ENCODE measurements around the gene EIF4E3.

EIF4E3 gene

GRCh38 chr3:71723452-71724170 is 1.6 kb downstream of the EIF4E3 start:
- no peak for DNase-seq (ENCODE audit: low read depth)

GRCh38 chr3:71722693-71723092 is 2.5 kb downstream of the EIF4E3 start:
- no peak for DNase-seq (ENCODE audit: low read depth)

GRCh38 chr3:71721651-71722157 is 3.5 kb downstream of the EIF4E3 start:
- DNase-seq (ENCODE audit: low read depth) = no peak

- DNase-seq (ENCODE audit: low read depth) = no peak
Measured at GRCh38 chr3:71721002-71721401, 4.2 kb downstream of the EIF4E3 start.

- no peak for DNase-seq (ENCODE audit: low read depth)
Measured at GRCh38 chr3:71718072-71718471, 7.1 kb downstream of the EIF4E3 start.

GRCh38 chr3:71714595-71714994 is 10.6 kb downstream of the EIF4E3 start:
- DNase-seq (ENCODE audit: low read depth) = no peak

- no peak for DNase-seq (ENCODE audit: low read depth)
Measured at GRCh38 chr3:71713041-71713440, 12.2 kb downstream of the EIF4E3 start.

GRCh38 chr3:71710906-71711494 is 14.2 kb downstream of the EIF4E3 start:
- no peak for DNase-seq (ENCODE audit: low read depth)

- no peak for DNase-seq (ENCODE audit: low read depth)
Measured at GRCh38 chr3:71709908-71710511, 15.2 kb downstream of the EIF4E3 start.

GRCh38 chr3:71708476-71709105 is 16.6 kb downstream of the EIF4E3 start:
- DNase-seq (ENCODE audit: low read depth) = no peak

GRCh38 chr3:71707595-71707994 is 17.6 kb downstream of the EIF4E3 start:
- no peak for DNase-seq (ENCODE audit: low read depth)

GRCh38 chr3:71705681-71706080 is 19.5 kb downstream of the EIF4E3 start:
- no peak for DNase-seq (ENCODE audit: low read depth)

GRCh38 chr3:71704915-71705314 is 20.3 kb downstream of the EIF4E3 start:
- no peak for DNase-seq (ENCODE audit: low read depth)

- no peak for DNase-seq (ENCODE audit: low read depth)
Measured at GRCh38 chr3:71703797-71704196, 21.4 kb downstream of the EIF4E3 start.

GRCh38 chr3:71702131-71703024 is 22.8 kb downstream of the EIF4E3 start:
- no peak for DNase-seq (ENCODE audit: low read depth)

- DNase-seq (ENCODE audit: low read depth) = no peak
Measured at GRCh38 chr3:71701251-71701762, 23.9 kb downstream of the EIF4E3 start.

GRCh38 chr3:71695000-71695482 is 30.2 kb downstream of the EIF4E3 start:
- DNase-seq (ENCODE audit: low read depth) = no peak

GRCh38 chr3:71694358-71694999 is 30.7 kb downstream of the EIF4E3 start:
- no peak for DNase-seq (ENCODE audit: low read depth)

GRCh38 chr3:71693641-71694040 is 31.6 kb downstream of the EIF4E3 start:
- no peak for DNase-seq (ENCODE audit: low read depth)

- no peak for DNase-seq (ENCODE audit: low read depth)
Measured at GRCh38 chr3:71692139-71692538, 33.1 kb downstream of the EIF4E3 start.

- DNase-seq (ENCODE audit: low read depth) = no peak
Measured at GRCh38 chr3:71690341-71690841, 34.8 kb downstream of the EIF4E3 start.
